GM21576 (cell line): ENCODE data around the gene PRKAG2.

Source experiments
- ATAC-seq: cut with Tn5 transposase; IDR thresholded peaks from one replicate; pipeline ENCODE4 v1.9.1; 2021; ENCODE audit warnings: mild to moderate bottlenecking, moderate library complexity; ENCODE audit not compliant: unreplicated experiment

PRKAG2 gene

DNA sequence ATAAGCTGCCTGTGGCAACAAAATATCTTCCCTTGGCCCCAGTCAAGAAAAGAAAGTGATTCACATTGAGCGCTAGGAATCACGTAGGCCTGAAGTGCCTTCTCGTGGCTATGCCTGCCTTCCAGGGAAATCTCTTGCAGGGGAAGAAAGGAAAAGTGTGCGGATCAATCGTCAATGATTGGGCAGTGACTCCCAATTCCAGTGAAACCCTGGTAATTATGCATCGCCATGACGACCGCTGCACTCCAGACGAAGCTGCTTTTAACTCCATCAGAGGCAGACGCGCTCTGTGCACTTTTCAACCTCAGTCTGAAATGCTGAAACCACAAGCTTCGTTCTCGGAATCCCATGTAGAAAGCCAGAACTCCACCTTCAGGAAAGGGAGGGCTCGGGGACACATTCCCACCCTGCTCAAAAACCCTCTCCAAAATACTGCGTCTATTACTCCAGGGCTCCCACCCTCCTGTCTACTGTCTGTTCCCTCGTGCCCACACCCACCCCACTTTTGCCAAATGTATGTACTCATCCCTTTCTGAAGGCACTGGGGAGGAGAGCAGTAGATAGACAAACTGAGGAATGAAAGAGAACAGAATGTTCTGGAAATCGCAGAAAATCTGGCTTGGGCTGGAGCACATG, 24.2 kb upstream of the PRKAG2 start:
- ATAC-seq, result no peak

DNA sequence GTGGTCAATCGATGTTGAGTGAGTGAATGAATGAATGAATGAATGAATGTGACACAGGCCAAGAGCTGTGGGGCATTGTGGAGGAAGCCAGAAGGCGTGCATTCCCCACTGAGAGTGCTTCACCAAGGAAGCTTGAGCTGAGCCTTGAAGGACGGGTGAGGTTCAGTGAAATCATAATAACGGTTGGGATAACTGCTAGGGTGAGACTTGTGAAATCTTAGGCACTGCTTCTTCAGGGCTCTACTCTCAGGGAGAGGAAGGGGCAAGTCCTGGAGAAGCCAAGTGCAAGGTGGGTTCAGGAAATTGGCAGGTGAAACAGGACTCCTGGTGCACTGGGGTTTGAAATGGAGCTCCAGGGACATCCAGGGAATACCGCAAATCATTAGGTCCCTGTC, 23.7 kb upstream of the PRKAG2 start:
- ATAC-seq, result no peak

DNA sequence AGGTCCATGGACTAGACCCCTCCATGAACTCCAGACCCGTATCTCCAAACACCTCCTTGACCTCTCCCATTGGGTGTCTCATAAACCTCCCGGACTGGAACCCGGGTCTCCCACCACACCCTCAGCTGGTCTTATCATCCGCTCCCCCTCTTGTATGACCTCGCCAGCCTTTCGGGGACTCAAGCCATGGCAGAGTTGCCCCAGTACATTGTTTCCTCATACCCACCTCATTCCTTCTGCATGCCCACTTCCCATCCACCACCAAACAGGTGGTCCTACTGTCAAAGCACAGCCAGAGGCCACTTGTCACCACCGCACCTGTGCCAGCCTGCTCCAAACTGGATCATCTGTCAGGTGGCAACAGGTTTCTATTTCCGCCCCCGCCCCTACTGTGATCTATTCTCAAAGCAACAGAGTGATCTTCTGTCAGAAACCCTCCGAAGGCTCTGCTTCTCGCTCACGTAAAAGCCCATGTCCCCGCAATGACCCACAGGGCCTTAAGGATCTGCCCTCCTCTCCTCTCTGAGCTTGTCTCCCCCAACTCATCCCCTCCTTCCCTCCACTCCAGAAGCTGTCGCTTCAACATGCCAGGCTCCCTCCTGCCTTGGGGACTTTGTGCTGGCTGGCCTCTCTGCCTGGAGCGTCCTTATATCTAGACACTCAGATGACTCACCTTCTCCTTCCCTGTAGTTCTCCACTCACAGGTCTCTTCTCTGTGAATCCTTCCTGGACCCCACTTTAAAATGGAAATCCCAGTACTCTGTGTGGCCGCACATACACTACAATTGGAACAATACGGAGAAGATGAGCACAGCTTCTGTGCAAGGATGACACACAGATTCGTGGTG, 22.8 kb upstream of the PRKAG2 start:
- no peak for ATAC-seq

DNA sequence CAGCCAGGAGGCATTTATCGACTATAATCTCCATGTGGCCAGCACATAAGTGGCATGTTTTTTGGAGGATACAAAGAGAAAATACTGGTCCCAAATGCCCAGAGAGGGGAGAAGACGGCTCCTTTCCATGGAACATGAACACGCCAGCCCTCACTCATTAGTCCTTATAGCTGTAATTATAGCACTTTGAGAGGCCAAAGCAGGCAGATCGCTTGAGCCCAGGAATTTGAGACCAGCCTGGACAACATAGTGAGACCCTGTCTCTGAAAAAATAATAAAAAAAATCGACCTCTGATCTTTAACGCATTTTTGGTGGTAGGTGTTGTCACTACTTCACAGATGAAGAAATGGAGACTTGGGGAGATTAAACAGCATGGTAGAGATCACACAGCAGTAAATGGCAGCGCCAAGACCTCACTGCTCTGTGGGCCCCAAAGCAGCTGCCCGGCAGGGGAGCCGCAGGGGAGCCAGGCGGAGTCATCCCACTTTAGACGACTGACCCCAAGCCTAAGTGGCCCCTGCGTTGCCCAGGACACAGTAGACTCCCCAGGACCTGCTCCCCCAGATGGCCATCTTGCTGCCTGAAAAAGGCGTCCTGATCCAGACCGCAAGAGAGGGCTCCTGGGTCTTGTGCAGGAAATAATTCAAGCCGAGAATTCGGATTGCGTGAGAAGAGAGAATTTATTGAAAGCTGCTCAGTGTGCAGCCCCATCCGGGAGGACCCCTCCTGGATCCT, 21.2 kb upstream of the PRKAG2 start:
- no peak for ATAC-seq

DNA sequence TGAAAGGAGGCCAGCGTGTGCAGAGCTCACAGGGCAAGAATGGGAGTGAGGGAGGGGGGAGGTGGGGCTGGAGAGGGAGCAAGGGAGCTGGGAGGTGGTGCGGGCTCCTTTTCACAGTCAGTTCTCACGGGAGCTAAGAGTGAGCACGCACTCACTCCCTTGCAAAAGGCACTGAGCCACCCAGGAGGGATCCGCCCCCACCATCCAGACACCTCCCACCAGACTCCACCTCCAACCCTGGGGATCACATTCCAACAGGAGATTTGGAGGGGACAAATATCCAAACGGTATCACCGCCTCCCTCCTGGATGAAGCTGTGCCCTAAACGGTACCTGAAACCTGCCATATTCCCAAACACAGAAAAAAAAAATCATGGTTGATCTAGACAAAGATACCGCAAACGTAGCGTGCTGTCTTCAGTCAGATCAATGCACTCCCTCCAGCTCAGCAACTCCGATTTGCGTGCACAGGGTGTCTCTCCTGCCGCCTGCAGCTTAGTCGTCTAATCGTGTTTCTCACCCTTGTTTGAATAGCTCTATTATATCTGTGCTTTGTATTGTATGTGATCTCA, 20.3 kb upstream of the PRKAG2 start:
- no peak for ATAC-seq

DNA sequence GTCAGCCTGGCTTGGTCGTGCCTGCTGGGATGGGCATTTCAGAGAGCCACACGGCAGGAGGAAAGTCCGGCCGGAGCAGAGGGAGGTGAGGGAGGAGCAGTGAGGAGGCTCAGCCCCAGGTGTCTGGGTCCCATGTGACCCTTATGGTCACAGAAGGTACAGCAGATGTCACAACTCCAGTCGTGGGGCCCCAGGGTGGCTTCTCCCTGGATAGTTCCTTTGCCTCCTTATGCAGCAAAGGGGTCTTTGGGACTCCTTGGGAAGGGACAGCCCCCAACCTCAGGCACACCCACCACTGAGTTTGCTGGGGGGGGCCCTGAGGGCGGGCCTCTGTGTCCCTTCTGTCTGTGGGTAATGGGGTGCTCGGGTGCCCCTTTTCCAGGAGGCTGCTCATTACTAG, 19.6 kb upstream of the PRKAG2 start:
- no peak for ATAC-seq

DNA sequence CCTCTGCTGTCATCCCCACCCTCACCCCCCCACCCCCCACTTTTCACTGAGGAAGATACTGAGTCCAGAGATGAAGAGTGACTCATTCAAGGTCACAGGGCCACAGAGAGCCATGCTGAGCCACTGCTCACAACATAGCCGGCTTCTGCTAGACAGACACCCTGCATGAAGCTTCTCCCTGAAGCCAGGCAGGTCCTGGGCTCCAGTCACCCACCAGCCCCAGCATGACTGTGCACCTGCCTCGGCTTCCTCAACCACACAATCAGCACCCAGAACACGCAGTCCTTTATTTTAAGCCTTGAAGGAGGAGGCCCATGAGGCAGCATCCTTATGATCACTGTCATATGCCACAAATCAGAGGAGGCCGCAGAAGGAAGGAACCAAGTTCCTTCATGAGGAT, 19.2 kb upstream of the PRKAG2 start:
- ATAC-seq, result no peak

DNA sequence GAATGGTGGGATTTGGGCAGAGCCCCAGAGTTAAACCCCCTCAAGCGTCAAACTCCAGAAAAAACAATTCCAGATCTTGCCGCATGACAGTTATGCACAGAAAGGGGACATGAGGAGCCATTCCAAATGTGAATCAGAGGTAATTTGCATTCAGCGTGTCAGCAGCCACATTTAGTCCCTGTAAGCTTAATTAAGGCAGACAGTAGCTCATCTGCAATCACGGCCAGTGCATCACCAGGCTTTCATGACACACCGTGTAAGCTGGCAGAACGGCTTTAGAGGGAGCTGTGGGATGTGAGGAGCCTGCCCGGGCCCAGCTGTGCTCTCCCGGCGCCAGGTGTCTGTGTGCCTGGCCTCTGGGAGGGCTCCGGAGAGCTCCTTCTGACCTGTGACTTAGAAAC, 18.7 kb upstream of the PRKAG2 start:
- no peak for ATAC-seq

DNA sequence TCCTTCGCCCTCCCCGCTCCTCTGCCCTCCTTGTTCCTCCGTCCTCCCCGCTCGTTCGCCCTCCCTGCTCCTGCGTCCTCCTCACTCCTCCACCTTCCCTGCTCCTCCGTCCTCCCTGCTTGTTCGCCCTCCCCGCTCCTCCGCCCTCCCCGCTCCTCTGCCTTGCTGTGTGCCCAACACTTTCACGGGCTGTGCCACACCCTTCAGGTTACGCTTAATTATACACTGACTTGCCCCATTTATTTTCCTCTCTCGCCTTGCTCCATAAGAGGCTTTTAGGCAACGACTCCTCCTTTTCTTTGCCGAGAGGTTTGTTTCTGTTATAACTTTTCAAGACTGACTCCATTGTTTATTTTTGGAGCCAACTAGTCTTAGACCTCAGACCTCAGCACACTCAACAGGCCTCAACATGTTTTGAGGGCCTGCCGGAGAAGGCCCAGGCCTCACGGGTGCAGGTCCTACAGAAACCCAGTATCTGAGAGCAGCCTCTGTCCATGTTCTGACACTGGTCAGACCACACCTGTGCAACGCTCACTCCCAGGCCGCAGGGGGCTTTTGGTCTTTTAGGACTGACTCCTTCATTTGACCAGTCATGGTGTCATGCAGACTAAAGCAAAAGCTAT, 18.2 kb upstream of the PRKAG2 start:
- ATAC-seq, result no peak

DNA sequence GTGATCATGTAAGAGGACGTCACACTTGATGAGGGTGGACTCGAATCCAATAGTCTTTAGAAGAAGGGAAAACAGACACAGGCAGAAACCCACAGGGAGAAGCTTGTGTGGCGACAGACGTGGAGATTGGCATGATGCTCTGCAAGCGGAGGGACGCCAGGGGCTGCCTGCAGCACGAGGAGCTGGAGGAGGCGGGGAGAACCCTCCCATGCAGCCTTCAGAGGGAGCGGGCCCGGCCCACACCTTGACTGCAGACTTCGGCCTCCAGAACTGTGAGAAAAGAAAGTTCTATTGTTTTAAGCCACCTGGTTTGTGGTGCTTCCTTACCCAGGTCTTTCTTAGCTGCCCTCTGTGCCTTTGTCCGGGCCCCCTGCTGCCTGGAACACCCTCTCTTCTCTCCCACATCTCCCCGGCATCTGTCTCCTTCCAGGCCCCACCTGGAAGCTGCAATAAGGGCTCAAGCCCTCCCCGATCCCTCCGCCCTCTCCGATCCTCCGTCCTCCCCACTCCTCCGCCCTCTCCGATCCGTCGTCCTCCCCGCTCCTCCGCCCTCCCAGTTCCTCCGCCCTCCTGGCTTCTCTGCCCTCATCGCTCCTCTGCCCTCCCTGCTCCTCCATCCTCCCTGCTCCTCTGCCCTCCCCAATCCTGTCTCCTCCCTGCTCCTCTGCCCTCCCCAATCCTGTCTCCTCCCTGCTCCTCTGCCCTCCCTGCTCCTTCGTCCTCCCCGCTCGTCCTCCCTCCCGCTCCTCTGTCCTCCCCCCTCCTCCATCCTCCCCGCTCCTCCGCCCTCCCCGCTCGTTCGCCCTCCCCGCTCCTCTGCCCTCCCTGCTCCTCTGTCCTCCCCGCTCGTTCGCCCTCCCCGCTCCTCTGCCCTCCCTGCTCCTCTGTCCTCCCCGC, 17.4 kb upstream of the PRKAG2 start:
- no peak for ATAC-seq

DNA sequence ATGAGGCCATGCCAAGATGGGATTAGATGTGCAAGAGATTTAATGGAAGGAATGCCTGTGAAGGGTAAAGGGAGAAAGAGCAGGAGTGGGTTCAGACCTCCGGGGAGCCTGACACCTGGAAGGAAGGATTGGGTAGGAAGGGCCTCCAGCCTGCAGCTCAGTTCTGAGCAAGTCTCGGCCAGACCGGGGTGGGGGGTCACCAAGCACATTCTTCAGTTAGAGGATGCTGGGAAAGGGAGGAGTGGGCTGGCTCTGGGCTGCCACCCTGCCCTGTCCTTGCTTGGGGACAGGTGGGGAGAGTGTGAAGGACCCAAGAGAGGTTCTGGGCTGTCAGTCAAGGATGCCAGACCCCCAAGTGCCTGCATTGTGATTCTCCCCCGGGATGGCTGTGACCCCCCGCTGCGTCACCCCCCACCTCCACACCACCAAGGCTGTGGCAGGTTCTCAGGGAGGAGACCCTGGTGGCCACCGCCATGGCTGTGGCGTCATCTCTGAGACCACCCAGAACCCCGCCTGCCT, 16.5 kb upstream of the PRKAG2 start:
- ATAC-seq, result no peak

DNA sequence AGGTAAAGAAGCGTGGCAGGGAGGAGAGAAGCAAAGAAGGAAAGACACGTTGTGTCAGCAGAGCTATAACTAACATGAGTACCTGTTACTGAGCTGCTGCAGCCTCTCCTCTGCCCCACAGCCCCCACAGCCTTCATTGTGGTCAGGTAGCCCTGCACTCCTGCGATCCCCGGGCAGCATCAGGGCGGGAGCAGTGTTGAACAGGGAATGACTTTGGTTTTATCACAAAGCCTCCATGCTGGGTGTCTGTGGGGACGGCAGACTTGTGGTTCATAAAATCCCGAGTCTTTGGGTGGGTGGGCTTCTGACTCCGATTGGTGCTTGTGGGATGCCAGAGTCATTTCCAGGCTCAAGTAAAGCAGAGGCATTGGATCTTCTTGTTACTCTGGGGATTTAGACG, 14.8 kb upstream of the PRKAG2 start:
- ATAC-seq, result no peak

DNA sequence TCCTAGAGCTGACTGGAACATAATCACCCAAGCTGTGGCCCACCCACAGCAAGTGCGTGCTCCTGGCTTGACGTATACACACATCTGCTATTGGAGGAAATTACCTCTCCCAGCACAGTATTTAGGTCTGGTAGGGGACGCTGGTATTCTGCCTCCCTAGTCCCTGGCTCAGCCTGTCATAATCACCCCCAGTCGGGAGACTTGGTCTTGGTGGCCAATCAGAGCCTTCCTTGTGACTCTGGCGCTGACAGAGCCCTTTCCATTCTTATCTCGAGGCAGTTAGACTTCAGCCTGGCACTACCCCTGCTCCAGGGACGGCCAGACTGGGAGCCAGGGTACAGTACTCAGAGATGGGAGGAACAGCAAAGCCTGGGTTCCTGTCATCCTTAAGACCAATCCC, 14.3 kb upstream of the PRKAG2 start:
- no peak for ATAC-seq

DNA sequence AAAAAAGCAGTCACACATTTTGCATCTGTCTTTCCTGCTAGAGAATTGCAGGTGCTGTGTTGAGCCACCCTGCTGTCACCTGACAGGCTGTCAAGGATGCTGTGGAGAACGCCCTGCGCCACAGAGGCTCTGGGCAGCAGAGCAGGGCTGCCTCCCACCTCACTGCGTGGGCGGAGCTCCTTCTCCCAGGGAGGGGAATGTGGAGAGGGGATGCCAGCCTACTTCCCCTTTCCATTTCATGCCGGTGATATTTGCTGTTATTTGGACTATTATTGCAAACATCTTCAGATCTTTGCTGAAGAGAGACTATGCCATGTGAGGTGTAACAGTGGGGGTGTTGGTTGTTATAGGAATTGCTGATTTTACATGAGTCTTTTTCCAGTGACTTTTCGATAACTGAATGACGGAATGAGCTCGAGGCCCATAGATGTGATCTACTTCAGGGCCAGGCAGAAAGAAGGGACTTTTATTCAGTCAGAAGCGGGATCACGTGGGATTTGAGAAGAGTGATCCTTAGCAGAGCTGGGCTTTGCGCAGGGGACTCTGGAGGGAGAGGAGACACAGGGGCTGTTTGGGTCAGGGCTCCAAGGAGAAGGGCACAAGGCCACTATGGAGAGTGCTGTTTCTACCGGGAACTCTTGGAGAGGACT, 13.6 kb upstream of the PRKAG2 start:
- ATAC-seq, result no peak

DNA sequence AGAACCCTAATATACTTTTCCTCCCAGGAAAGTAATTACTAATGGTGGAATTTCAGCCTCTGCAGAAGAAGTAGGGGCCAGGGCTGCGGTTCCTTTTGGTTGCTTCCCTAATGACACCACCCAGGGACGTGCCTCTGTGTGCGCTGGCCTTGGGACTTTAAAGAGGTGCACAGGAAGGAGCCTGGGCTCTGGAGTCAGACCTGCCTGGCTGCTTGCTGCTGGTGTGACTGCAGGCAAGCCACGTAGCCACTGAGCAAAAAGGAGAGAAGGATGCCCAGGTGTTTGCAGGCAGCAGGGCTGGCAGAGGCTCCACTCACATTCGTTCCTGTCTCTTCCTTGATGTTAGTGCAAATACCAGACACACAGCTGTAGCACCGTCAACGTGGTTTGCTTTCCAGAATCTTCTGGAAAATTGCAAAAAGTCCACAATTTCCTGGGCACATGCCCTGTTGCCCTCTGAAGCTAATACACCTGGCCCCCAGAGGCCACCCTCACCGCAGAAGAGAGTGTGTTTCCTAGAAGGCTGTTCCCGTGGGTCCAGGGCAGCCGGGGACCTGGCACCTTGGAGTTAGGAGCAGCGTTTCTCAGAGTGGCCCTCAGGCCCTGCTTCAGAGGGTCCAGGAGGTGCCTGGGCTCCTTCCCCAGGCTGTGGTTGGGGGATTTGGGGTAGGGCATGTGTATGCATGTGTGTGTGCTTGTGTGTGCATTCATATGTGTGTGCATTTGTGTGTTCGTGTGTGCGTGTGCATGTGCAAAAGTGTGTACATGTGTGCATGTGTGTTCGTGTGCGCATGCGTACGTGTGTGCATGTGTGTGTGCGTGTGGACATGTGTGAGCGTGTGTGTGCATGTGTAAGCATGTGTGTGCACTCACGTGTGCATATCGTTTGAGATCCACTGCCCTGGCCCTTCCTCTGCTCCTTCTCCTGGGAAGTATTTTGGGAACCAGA, 12.8 kb upstream of the PRKAG2 start:
- ATAC-seq, result no peak

DNA sequence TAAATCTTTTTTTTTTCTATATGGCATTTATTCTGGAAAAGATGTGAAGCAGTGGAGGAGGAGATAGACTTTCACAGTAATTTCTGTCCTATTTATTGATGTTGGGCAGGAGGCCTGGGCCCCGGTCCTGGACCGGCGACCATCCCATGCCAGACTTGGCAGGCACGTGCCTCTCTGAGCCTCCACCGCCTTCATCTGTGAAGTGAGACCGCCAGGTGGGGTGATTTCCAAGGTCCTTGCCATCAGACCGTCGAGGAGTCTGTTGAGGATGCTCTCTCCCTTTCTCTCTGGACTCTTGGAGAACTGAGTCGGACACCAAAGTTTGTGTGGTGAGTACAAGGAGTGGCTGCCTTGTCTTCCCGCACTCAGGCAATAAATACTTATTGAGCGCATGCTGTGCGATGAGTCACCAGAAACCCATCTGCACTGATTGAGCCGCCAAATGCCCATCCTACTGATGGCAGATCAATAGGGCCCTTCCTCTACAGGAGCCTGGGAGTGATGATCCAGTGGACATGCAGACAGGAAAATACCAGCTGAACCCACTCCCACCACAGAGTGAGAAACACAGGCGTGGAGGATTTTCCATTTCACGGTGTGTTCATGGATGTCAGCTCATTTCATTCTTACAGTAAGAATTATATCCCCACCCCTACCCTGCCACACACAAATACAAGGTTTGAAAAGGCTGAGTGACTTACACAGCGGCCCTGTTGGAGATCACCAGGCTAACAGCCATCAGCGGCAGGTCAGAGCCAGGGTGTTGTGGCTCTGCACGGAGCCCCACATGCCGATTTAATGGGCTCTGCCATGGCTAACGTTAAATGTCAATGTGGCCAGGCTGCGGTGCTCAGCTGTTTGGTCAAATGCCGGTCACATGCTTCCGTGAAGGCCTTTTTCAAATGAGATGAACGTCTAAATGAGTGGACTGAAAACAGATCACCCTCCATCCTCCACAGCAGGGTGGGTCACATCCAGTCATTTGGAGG, 11.5 kb upstream of the PRKAG2 start:
- no peak for ATAC-seq

DNA sequence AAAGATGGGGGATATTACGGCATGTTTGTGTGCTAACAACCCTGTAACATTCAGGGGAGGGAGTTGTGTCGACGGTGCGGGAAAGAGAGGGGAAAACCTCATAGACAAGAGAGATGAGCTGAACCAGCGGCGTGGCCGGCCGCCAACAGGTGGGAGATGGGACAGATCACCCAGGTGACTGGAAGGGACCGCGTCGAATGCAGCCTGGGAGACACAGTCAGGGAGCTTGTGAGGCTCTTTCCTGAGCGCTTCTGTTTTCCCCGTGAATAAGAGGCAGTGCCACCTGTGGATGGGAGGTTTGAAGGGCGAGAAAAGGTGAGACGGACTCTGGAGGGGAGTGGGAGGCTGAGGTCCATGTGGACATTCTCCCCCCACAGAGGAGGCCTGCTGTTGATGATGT, 9.9 kb upstream of the PRKAG2 start:
- no peak for ATAC-seq
